ENCODE results near the gene MAP10.

The MAP10 gene

GRCh38 chr1:232845406-232845955, 40.3 kb downstream of the MAP10 start:
- no peak overlapping the region for H3K27ac ChIP-seq (ENCODE audit: low read depth, low read length)
- H3K9me3 ChIP-seq (ENCODE audit: control insufficient read depth in 1 of 2, low read length in 2 of 2) = no peaks in the 10 kb centered on the region
- no peaks in the 10 kb centered on the region for H3K27me3 ChIP-seq (ENCODE audit: control insufficient read depth in 1 of 2, insufficient read depth in 2 of 2, low read length in 2 of 2)
- no peaks in the 10 kb centered on the region for H3K36me3 ChIP-seq (ENCODE audit: control insufficient read depth in 1 of 2, insufficient read depth in 2 of 2, low read length in 2 of 2)
- H3K4me3 ChIP-seq (ENCODE audit: low read depth in 1 of 2, low read length in 2 of 2) = no peak overlapping the region
- no peaks in the 10 kb centered on the region for H3K4me1 ChIP-seq (ENCODE audit: control insufficient read depth in 1 of 2, insufficient read depth in 2 of 2, low read length in 2 of 2)
- H3K9ac ChIP-seq (ENCODE audit: low read depth in 1 of 2, low read length in 2 of 2) = no peak overlapping the region

DNA sequence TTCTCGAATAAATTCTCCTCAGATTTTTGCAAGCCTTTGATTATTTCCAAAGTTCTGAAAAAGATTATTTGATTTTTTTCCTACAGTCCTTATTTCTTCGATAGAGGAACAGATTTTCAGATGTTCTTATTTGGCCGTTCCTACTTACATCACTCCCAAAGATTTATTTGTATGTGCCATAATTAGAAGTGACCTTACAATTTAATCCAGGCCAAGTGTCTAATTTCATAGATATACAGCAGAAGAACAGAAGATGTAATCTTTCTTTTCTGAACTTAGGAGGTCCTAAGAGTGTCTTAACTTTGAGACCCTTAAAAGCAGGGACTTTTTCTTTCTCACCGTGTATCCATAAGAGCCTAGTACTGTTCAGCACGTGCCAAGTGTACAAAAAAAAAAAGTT, 46.3 kb downstream of the MAP10 start:
- Histone ChIP-seq H3K9me3 (ENCODE audit: control insufficient read depth in 1 of 2, low read length in 2 of 2) (no peaks in the 10 kb centered on the region), H3K4me1 (ENCODE audit: control insufficient read depth in 1 of 2, insufficient read depth in 2 of 2, low read length in 2 of 2) (no peaks in the 10 kb centered on the region), H3K36me3 (ENCODE audit: control insufficient read depth in 1 of 2, insufficient read depth in 2 of 2, low read length in 2 of 2) (no peaks in the 10 kb centered on the region), H3K27me3 (ENCODE audit: control insufficient read depth in 1 of 2, insufficient read depth in 2 of 2, low read length in 2 of 2) (no peaks in the 10 kb centered on the region), H3K4me3 (ENCODE audit: low read depth in 1 of 2, low read length in 2 of 2) (no peak overlapping the region), H3K27ac (ENCODE audit: low read depth, low read length) (no peak overlapping the region), H3K9ac (ENCODE audit: low read depth in 1 of 2, low read length in 2 of 2) (no peak overlapping the region)

- H3K9ac ChIP-seq (ENCODE audit: low read depth in 1 of 2, low read length in 2 of 2) = no peak overlapping the region
- H3K36me3 ChIP-seq (ENCODE audit: control insufficient read depth in 1 of 2, insufficient read depth in 2 of 2, low read length in 2 of 2) = no peaks in the 10 kb centered on the region
- H3K27ac ChIP-seq (ENCODE audit: low read depth, low read length) = no peak overlapping the region
- no peak overlapping the region for H3K4me3 ChIP-seq (ENCODE audit: low read depth in 1 of 2, low read length in 2 of 2)
- H3K27me3 ChIP-seq (ENCODE audit: control insufficient read depth in 1 of 2, insufficient read depth in 2 of 2, low read length in 2 of 2) = no peaks in the 10 kb centered on the region
- no peaks in the 10 kb centered on the region for H3K9me3 ChIP-seq (ENCODE audit: control insufficient read depth in 1 of 2, low read length in 2 of 2)
- H3K4me1 ChIP-seq (ENCODE audit: control insufficient read depth in 1 of 2, insufficient read depth in 2 of 2, low read length in 2 of 2) = no peaks in the 10 kb centered on the region
Observed at GRCh38 chr1:232853994-232854797, 49.0 kb downstream of the MAP10 start.

DNA sequence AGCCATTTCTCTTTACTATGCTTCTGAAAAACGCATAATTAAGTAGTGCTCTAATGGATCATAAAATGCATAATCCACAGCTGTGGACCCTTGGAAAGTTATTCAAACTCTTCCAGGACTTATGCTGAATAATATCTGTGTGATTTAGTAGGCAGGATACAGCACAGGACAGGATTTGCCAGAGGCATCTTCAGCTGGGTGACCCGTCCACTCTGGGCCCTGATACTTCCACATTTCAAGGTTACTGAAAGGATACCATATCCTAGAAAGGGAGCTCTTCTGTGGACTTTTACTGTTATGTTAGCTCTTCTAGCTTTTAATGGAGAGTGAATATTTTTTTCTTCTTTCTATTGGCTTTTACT, 49.6 kb downstream of the MAP10 start:
- H3K27ac ChIP-seq (ENCODE audit: low read depth, low read length) = no peak overlapping the region
- no peaks in the 10 kb centered on the region for H3K9me3 ChIP-seq (ENCODE audit: control insufficient read depth in 1 of 2, low read length in 2 of 2)
- H3K9ac ChIP-seq (ENCODE audit: low read depth in 1 of 2, low read length in 2 of 2) = no peak overlapping the region

GRCh38 chr1:232856541-232856940, 51.3 kb downstream of the MAP10 start:
- Histone ChIP-seq H3K9ac (ENCODE audit: low read depth in 1 of 2, low read length in 2 of 2) (no peak overlapping the region), H3K9me3 (ENCODE audit: control insufficient read depth in 1 of 2, low read length in 2 of 2) (no peaks in the 10 kb centered on the region), H3K27ac (ENCODE audit: low read depth, low read length) (no peak overlapping the region), H3K36me3 (ENCODE audit: control insufficient read depth in 1 of 2, insufficient read depth in 2 of 2, low read length in 2 of 2) (no peaks in the 10 kb centered on the region), H3K4me1 (ENCODE audit: control insufficient read depth in 1 of 2, insufficient read depth in 2 of 2, low read length in 2 of 2) (no peaks in the 10 kb centered on the region), H3K4me3 (ENCODE audit: low read depth in 1 of 2, low read length in 2 of 2) (no peak overlapping the region), H3K27me3 (ENCODE audit: control insufficient read depth in 1 of 2, insufficient read depth in 2 of 2, low read length in 2 of 2) (no peaks in the 10 kb centered on the region)

More for the DNA sequence above, 49.6 kb downstream of the MAP10 start:
- Histone ChIP-seq H3K4me1 (ENCODE audit: control insufficient read depth in 1 of 2, insufficient read depth in 2 of 2, low read length in 2 of 2) (no peaks in the 10 kb centered on the region), H3K27me3 (ENCODE audit: control insufficient read depth in 1 of 2, insufficient read depth in 2 of 2, low read length in 2 of 2) (no peaks in the 10 kb centered on the region), H3K36me3 (ENCODE audit: control insufficient read depth in 1 of 2, insufficient read depth in 2 of 2, low read length in 2 of 2) (no peaks in the 10 kb centered on the region), H3K4me3 (ENCODE audit: low read depth in 1 of 2, low read length in 2 of 2) (no peak overlapping the region)
